Right forelimb (tissue), 1 donor: Measurements from ENCODE around the gene VCL.
"Not testable (repeated sequence)": the region's sequence is repeated elsewhere in the genome, so short reads cannot be mapped to it uniquely, and the experiment has no call there.

Source experiments
- DNase-seq: peaks from one replicate; pipeline ENCODE4 v3.0.0-alpha.2; 2018

Gene VCL

GRCh38 chr10:73973427-73973826 is 24.5 kb upstream of the VCL start:
- no peak for DNase-seq

GRCh38 chr10:73974309-73974946 is 23.5 kb upstream of the VCL start:
- DNase-seq = no peak

- no peak for DNase-seq
Observed at GRCh38 chr10:73975388-73975787, 22.5 kb upstream of the VCL start.

- no peak for DNase-seq
Observed at GRCh38 chr10:73979141-73979808, 18.6 kb upstream of the VCL start.

GRCh38 chr10:73979809-73980433 is 18.0 kb upstream of the VCL start:
- no peak for DNase-seq

GRCh38 chr10:73981812-73982211 is 16.1 kb upstream of the VCL start:
- DNase-seq = no peak

- no peak for DNase-seq
Observed at GRCh38 chr10:73983096-73984047, 14.5 kb upstream of the VCL start.

GRCh38 chr10:73989594-73990150 is 8.2 kb upstream of the VCL start:
- DNase-seq = no peak

GRCh38 chr10:73991203-73991883 is 6.6 kb upstream of the VCL start:
- DNase-seq = no peak

- DNase-seq = no peak
Observed at GRCh38 chr10:73991884-73992245, 6.1 kb upstream of the VCL start.

GRCh38 chr10:73992899-73993788 is 4.8 kb upstream of the VCL start:
- no peak for DNase-seq

- no peak for DNase-seq
Observed at GRCh38 chr10:73995035-73995358, 2.9 kb upstream of the VCL start.

GRCh38 chr10:73997461-73997786 is 492 bp upstream of the VCL start:
- no peak for DNase-seq

GRCh38 chr10:73998623-73998928 is 660 bp downstream of the VCL start:
- DNase-seq = no peak

- DNase-seq = peak; percentile 82
Observed at GRCh38 chr10:73998929-73999691, 1.2 kb downstream of the VCL start.

GRCh38 chr10:73999703-74000102 is 1.8 kb downstream of the VCL start:
- no peak for DNase-seq

GRCh38 chr10:74000244-74000643 is 2.3 kb downstream of the VCL start:
- DNase-seq = not testable (repeated sequence)

- DNase-seq = no peak
Observed at GRCh38 chr10:74000892-74001669, 3.2 kb downstream of the VCL start.

- DNase-seq = no peak
Observed at GRCh38 chr10:74006269-74006668, 8.4 kb downstream of the VCL start.

- no peak for DNase-seq
Observed at GRCh38 chr10:74008212-74008731, 10.4 kb downstream of the VCL start.
